Measurements from ENCODE around the gene SOCS6.
"Not testable (repeated sequence)": the region's sequence is repeated elsewhere in the genome, so short reads cannot be mapped to it uniquely, and the experiment has no call there.

Gene SOCS6

DNA sequence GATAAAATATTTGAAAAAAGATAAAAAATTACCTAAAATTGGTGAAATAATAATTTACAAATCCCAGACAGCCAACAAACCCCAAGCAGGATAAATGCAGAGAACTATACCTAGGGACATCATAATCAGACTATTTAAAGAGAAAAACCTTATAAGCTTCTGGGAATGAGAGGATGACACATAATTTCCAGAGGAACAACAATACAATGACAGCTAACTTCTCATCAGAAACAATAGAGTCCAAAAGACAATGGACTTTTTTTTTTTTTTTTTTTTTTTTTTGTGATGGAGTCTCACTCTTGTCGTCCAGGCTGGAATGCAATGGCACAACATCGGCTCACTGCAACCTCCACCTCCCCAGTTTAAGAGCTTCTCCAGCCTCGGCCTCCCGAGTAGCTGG lies 65.2 kb downstream of the SOCS6 start:
- no peaks in the 10 kb centered on the region for H3K79me2 ChIP-seq (ENCODE audit: low read length)
- no peaks in the 10 kb centered on the region for H4K20me1 ChIP-seq (ENCODE audit: insufficient read depth, low read length)
- no peak overlapping the region for H3K4me2 ChIP-seq (ENCODE audit: low read length)
- peaks cover 17% of the 10 kb centered on the region for H3K4me1 ChIP-seq (ENCODE audit: low read length)
- no peak overlapping the region for H3K4me3 ChIP-seq (ENCODE audit: low read length)
- no peaks in the 10 kb centered on the region for H3K27me3 ChIP-seq (ENCODE audit: low read depth, low read length)
- H3K27ac ChIP-seq (ENCODE audit: low read length) = no peak overlapping the region
- H3K36me3 ChIP-seq (replicated peaks; ENCODE audit: low read depth, low read length) = peaks cover 47% of the 10 kb centered on the region
- no peak for TF ChIP-seq EZH2phosphoT487 (IDR thresholded peaks at IDR 0.05; ENCODE audit: low read depth)
- TF ChIP-seq, protein P1, sequence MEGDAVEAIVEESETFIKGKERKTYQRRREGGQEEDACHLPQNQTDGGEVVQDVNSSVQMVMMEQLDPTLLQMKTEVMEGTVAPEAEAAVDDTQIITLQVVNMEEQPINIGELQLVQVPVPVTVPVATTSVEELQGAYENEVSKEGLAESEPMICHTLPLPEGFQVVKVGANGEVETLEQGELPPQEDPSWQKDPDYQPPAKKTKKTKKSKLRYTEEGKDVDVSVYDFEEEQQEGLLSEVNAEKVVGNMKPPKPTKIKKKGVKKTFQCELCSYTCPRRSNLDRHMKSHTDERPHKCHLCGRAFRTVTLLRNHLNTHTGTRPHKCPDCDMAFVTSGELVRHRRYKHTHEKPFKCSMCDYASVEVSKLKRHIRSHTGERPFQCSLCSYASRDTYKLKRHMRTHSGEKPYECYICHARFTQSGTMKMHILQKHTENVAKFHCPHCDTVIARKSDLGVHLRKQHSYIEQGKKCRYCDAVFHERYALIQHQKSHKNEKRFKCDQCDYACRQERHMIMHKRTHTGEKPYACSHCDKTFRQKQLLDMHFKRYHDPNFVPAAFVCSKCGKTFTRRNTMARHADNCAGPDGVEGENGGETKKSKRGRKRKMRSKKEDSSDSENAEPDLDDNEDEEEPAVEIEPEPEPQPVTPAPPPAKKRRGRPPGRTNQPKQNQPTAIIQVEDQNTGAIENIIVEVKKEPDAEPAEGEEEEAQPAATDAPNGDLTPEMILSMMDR (IDR thresholded peaks at IDR 0.05; ENCODE audit: low read depth, low read length) = no peak
- no peak overlapping the region for H3K9ac ChIP-seq (ENCODE audit: low read length)
- H2AFZ ChIP-seq (ENCODE audit: low read depth, low read length) = no peak overlapping the region
- H3K9me3 ChIP-seq (ENCODE audit: insufficient read depth, low read length) = peaks cover 10% of the 10 kb centered on the region

DNA sequence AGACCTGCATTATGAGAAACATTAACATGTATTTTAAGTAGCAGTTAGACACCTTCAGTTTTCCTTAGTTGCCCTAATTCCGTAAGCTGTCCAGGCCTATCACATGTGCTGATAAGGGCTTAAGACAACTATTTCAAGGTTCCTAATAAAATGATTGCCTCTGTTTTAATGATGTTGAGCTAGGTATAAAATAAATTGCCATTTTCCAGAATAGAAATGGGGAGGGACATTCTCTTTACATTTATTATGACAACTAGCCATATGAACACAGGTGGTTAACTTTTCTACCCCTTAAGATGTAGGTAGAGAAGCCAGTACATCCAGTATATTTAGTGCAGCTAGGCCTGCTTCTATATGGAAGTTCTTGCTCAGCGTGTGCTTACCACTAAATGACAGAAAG lies 65.9 kb downstream of the SOCS6 start:
- Histone ChIP-seq H3K36me3 (replicated peaks; ENCODE audit: low read depth, low read length) (peaks cover 41% of the 10 kb centered on the region), H3K79me2 (ENCODE audit: low read length) (no peaks in the 10 kb centered on the region), H4K20me1 (ENCODE audit: insufficient read depth, low read length) (no peaks in the 10 kb centered on the region), H3K4me3 (ENCODE audit: low read length) (no peak overlapping the region), H3K9ac (ENCODE audit: low read length) (no peak overlapping the region), H3K4me2 (ENCODE audit: low read length) (no peak overlapping the region), H3K27me3 (ENCODE audit: low read depth, low read length) (no peaks in the 10 kb centered on the region), H3K4me1 (ENCODE audit: low read length) (peaks cover 17% of the 10 kb centered on the region), H2AFZ (ENCODE audit: low read depth, low read length) (no peak overlapping the region), H3K27ac (ENCODE audit: low read length) (no peak overlapping the region), H3K9me3 (ENCODE audit: insufficient read depth, low read length) (peaks cover 10% of the 10 kb centered on the region)
- no peak for TF ChIP-seq EZH2phosphoT487 (IDR thresholded peaks at IDR 0.05; ENCODE audit: low read depth)
- TF ChIP-seq, protein P1 (IDR thresholded peaks at IDR 0.05; ENCODE audit: low read depth, low read length) = no peak

DNA sequence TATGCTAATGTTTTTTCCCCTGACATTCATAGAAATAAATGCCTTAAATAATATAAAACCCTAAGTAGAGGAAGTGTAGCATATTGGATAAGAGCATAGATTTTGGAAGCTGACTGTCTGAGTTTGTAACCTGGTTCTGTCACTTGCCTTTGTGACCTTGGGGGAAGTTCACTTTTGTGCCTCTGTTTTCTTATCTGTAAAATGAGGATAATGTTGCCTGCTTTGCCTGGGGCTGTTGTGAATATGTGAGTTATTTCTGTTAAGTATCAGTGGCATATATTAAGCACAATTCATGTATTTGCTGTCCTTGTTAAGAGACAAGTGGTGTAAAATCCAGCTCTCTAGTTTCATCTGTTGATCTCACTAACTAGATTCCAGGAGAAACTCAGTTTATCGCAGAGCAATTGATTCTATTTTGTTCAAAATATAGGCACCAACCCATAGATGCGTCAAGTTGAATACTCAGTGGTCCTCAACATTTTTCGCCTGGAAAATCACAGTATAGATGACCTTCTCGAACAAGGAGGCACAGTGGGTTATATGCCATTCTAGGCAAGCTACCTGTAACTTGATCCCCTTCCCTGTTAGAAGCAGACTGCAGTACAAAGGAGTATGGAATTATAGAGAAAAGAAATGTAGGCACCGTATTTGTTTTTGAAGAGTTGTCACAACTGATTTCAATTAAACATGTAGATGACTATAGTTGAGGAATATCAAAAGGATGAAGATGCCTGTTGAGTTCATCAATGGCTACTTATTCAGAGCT lies 67.0 kb downstream of the SOCS6 start:
- H3K27ac ChIP-seq (ENCODE audit: low read length) = no peak overlapping the region

DNA sequence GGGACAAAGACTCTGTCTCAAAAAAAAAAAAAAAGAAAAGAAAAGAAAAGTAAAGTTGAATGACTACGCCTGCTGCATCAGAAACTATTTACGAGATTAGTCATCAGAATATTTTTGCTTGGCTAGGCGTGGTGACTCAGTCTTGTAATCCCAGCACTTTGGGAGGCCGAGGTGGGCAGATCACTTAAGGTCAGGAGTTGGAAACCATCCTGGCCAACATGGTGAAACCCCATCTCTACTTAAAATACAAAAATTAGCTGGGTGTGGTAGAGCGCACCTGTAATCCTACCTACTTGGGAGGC lies 69.2 kb downstream of the SOCS6 start:
- not testable (repeated sequence) for H3K27me3 ChIP-seq (ENCODE audit: low read depth, low read length); H2AFZ ChIP-seq (ENCODE audit: low read depth, low read length); H4K20me1 ChIP-seq (ENCODE audit: insufficient read depth, low read length); H3K79me2 ChIP-seq (ENCODE audit: low read length); H3K9ac ChIP-seq (ENCODE audit: low read length); H3K9me3 ChIP-seq (ENCODE audit: insufficient read depth, low read length)
- Histone ChIP-seq H3K27ac (ENCODE audit: low read length) (peak overlapping the region; percentile 34), H3K4me3 (ENCODE audit: low read length) (peak overlapping the region; percentile 6; the same call in 1 of the 2 replicates), H3K4me2 (ENCODE audit: low read length) (peak overlapping the region; percentile 39), H3K4me1 (ENCODE audit: low read length) (peaks cover 17% of the 10 kb centered on the region), H3K36me3 (replicated peaks; ENCODE audit: low read depth, low read length) (peaks cover 18% of the 10 kb centered on the region)

More for the DNA sequence above, 67.0 kb downstream of the SOCS6 start:
- no peak overlapping the region for H2AFZ ChIP-seq (ENCODE audit: low read depth, low read length)
- no peak overlapping the region for H3K4me3 ChIP-seq (ENCODE audit: low read length)
- peaks cover 17% of the 10 kb centered on the region for H3K4me1 ChIP-seq (ENCODE audit: low read length)
- H3K36me3 ChIP-seq (replicated peaks; ENCODE audit: low read depth, low read length) = peaks cover 31% of the 10 kb centered on the region
- no peak overlapping the region for H3K4me2 ChIP-seq (ENCODE audit: low read length)
- no peaks in the 10 kb centered on the region for H4K20me1 ChIP-seq (ENCODE audit: insufficient read depth, low read length)
- H3K9ac ChIP-seq (ENCODE audit: low read length) = no peak overlapping the region
- TF ChIP-seq, protein P1 (IDR thresholded peaks at IDR 0.05; ENCODE audit: low read depth, low read length) = no peak
- TF ChIP-seq EZH2phosphoT487 (IDR thresholded peaks at IDR 0.05; ENCODE audit: low read depth) = no peak
- no peaks in the 10 kb centered on the region for H3K79me2 ChIP-seq (ENCODE audit: low read length)
- no peaks in the 10 kb centered on the region for H3K27me3 ChIP-seq (ENCODE audit: low read depth, low read length)
- peaks cover 10% of the 10 kb centered on the region for H3K9me3 ChIP-seq (ENCODE audit: insufficient read depth, low read length)

Measured in OCI-LY3 (cell line).